Esophagus muscularis mucosa (tissue), 3 donors: ENCODE results near the gene PHLPP2.

Source experiments
- CTCF ChIP-seq, 3 experiments: fragments of 200-600 bp in 2 of 3; fragments of 450-650 bp in 1 of 3; sonication (generic) in 2 of 3; IDR thresholded peaks; one replicate each; pipeline ENCODE4 v1.5.1; 2017 to 2019; ENCODE audit warnings: antibody characterized with exemption in 3 of 3, mild to moderate bottlenecking in 2 of 3, moderate library complexity in 1 of 3
- POLR2AphosphoS5 ChIP-seq, 2 donors: sonication (generic); formaldehyde crosslinking; IDR thresholded peaks; one replicate each; pipeline ENCODE4 v1.6.1; 2017; ENCODE audit warnings: antibody characterized with exemption in 2 of 2

GRCh38 chr16:71758293-71758760, 33.8 kb upstream of the PHLPP2 start:
- TF ChIP-seq CTCF (IDR thresholded peaks at IDR 0.05) (no peak), POLR2AphosphoS5 (IDR thresholded peaks at IDR 0.05) (no peak)
